ENCODE results near the gene XXYLT1. TPM values are rescaled to one million over a fixed set of nuclear protein-coding genes. Genes with fewer than 3 reads are reported as not detected.

The XXYLT1 gene
- polyA plus RNA-seq, 1 donor (not counting 4 experiments of a cell fraction or from before 2014, with no cell fraction given): 11.1 TPM

GRCh38 chr3:195044411-195044810, 226.5 kb downstream of the XXYLT1 start:
- FAIRE-seq (no peak), DNase-seq (ENCODE audit: low read depth, low spot score) (no peak)
- H3K4me2 ChIP-seq (ENCODE audit: control insufficient read depth, extremely low read depth, insufficient read depth, low read depth, low read length): no peak overlapping the region
- TF ChIP-seq CTCF (optimal IDR thresholded peaks at IDR 0.05 in 1 of 3, IDR thresholded peaks at IDR 0.05 in 1 of 3, conservative IDR thresholded peaks at IDR 0.05 in 1 of 3; ENCODE audit: extremely low read depth in 1 of 3, insufficient read depth in 2 of 3, low read length in 3 of 3) (no peak), EZH2 (IDR thresholded peaks at IDR 0.05; ENCODE audit: low read length) (no peak)
- no peaks in the 10 kb centered on the region for H3K79me2 ChIP-seq (ENCODE audit: control insufficient read depth, insufficient read depth, low read length)
- H2AFZ ChIP-seq (ENCODE audit: control insufficient read depth, low read length): no peak overlapping the region
- no peaks in the 10 kb centered on the region for H3K27me3 ChIP-seq (ENCODE audit: control insufficient read depth, extremely low read depth, insufficient read depth, low read length)
- dilution Hi-C loops (cut with MboI; ENCODE audit: extremely low pct_ligation_motif_present, low sequenced_read_pairs): no loop called here
- H3K9me3 ChIP-seq (ENCODE audit: control insufficient read depth, low read depth, low read length): no peaks in the 10 kb centered on the region
- H3K9ac ChIP-seq (ENCODE audit: control insufficient read depth, extremely low read depth, insufficient read depth, low read length): no peak overlapping the region
- no peak overlapping the region for H3K4me3 ChIP-seq (ENCODE audit: control insufficient read depth in 2 of 3, extremely low read depth in 1 of 3, insufficient read depth in 2 of 3, low read depth in 1 of 3, low read length in 3 of 3)
- H4K20me1 ChIP-seq (ENCODE audit: control insufficient read depth, extremely low read depth, insufficient read depth, low read length): no peaks in the 10 kb centered on the region
- H3K4me1 ChIP-seq (ENCODE audit: control insufficient read depth, extremely low read depth, insufficient read depth, low read length): peaks cover 14% of the 10 kb centered on the region
- no peaks in the 10 kb centered on the region for H3K9me1 ChIP-seq (ENCODE audit: control insufficient read depth, extremely low read depth, insufficient read depth, low read length)
- H3K36me3 ChIP-seq (ENCODE audit: control insufficient read depth in 2 of 2, extremely low read depth in 1 of 2, insufficient read depth in 2 of 2, low read length in 2 of 2): no peaks in the 10 kb centered on the region
- no peak overlapping the region for H3K27ac ChIP-seq (ENCODE audit: control insufficient read depth, insufficient read depth, low read length)

GRCh38 chr3:195043607-195044339, 227.2 kb downstream of the XXYLT1 start:
- dilution Hi-C loops (cut with MboI; ENCODE audit: extremely low pct_ligation_motif_present, low sequenced_read_pairs): no loop called here
- Histone ChIP-seq H3K4me1 (ENCODE audit: control insufficient read depth, extremely low read depth, insufficient read depth, low read length) (peaks cover 14% of the 10 kb centered on the region), H3K27ac (ENCODE audit: control insufficient read depth, insufficient read depth, low read length) (no peak overlapping the region), H3K27me3 (ENCODE audit: control insufficient read depth, extremely low read depth, insufficient read depth, low read length) (no peaks in the 10 kb centered on the region), H2AFZ (ENCODE audit: control insufficient read depth, low read length) (no peak overlapping the region), H3K4me3 (ENCODE audit: control insufficient read depth in 2 of 3, extremely low read depth in 1 of 3, insufficient read depth in 2 of 3, low read depth in 1 of 3, low read length in 3 of 3) (no peak overlapping the region), H4K20me1 (ENCODE audit: control insufficient read depth, extremely low read depth, insufficient read depth, low read length) (no peaks in the 10 kb centered on the region), H3K36me3 (ENCODE audit: control insufficient read depth in 2 of 2, extremely low read depth in 1 of 2, insufficient read depth in 2 of 2, low read length in 2 of 2) (no peaks in the 10 kb centered on the region), H3K4me2 (ENCODE audit: control insufficient read depth, extremely low read depth, insufficient read depth, low read depth, low read length) (no peak overlapping the region), H3K79me2 (ENCODE audit: control insufficient read depth, insufficient read depth, low read length) (no peaks in the 10 kb centered on the region), H3K9me3 (ENCODE audit: control insufficient read depth, low read depth, low read length) (no peaks in the 10 kb centered on the region), H3K9me1 (ENCODE audit: control insufficient read depth, extremely low read depth, insufficient read depth, low read length) (no peaks in the 10 kb centered on the region), H3K9ac (ENCODE audit: control insufficient read depth, extremely low read depth, insufficient read depth, low read length) (no peak overlapping the region)
- TF ChIP-seq CTCF (optimal IDR thresholded peaks at IDR 0.05 in 1 of 3, IDR thresholded peaks at IDR 0.05 in 1 of 3, conservative IDR thresholded peaks at IDR 0.05 in 1 of 3; ENCODE audit: extremely low read depth in 1 of 3, insufficient read depth in 2 of 3, low read length in 3 of 3) (no peak), EZH2 (IDR thresholded peaks at IDR 0.05; ENCODE audit: low read length) (no peak)
- FAIRE-seq (no peak), DNase-seq (ENCODE audit: low read depth, low spot score) (no peak)
